Measurements from ENCODE around the gene SLCO3A1. TPM values are rescaled to one million over a fixed set of nuclear protein-coding genes. Genes with fewer than 3 reads are reported as not detected.
A peak's percentile ranks its signal among the peaks of the same experiment; 100 is the strongest.

SLCO3A1 gene
- total and polyA plus RNA-seq, 4 donors = 9.6 to 60.7 (median 34.4) TPM

- H3K27me3 ChIP-seq (ENCODE audit: control insufficient read depth in 1 of 2, insufficient read depth in 2 of 2, low read length in 1 of 2) = no peaks in the 10 kb centered on the region
- peak overlapping the region; percentile 45 to 94 for H3K27ac ChIP-seq (ENCODE audit: low read depth in 1 of 2, low read length in 2 of 2)
- H3K4me3 ChIP-seq (ENCODE audit: low read length in 2 of 2) = no peak overlapping the region
- WGBS, 2 donors = 51 to 52% methylated on average over 4 of the region's 4 CpGs
- ATAC-seq (ENCODE audit: low FRiP score) (no peak), DNase-seq (no peak)
- intact Hi-C loops (cut with DNase I) = no loop called here
- peaks cover 3% of the 10 kb centered on the region in 2 donors for H3K4me1 ChIP-seq (ENCODE audit: control insufficient read depth in 1 of 2, insufficient read depth in 2 of 2, low read length in 2 of 2)
- no peaks in the 10 kb centered on the region for H3K9me3 ChIP-seq (ENCODE audit: control insufficient read depth, low read length)
- H3K36me3 ChIP-seq (ENCODE audit: control insufficient read depth in 1 of 2, insufficient read depth in 2 of 2, low read length in 1 of 2) = no peaks in the 10 kb centered on the region
Measured at GRCh38 chr15:91936927-91937326, 83.4 kb downstream of the SLCO3A1 start.

GRCh38 chr15:91938136-91938535 lies 84.6 kb downstream of the SLCO3A1 start:
- Histone ChIP-seq H3K4me1 (ENCODE audit: control insufficient read depth in 1 of 2, insufficient read depth in 2 of 2, low read length in 2 of 2) (peaks cover 6 to 7% of the 10 kb centered on the region in 2 donors), H3K27me3 (ENCODE audit: control insufficient read depth in 1 of 2, insufficient read depth in 2 of 2, low read length in 1 of 2) (no peaks in the 10 kb centered on the region), H3K4me3 (ENCODE audit: low read length in 2 of 2) (no peak overlapping the region), H3K36me3 (ENCODE audit: control insufficient read depth in 1 of 2, insufficient read depth in 2 of 2, low read length in 1 of 2) (no peaks in the 10 kb centered on the region), H3K9me3 (ENCODE audit: control insufficient read depth, low read length) (no peaks in the 10 kb centered on the region), H3K27ac (ENCODE audit: low read depth in 1 of 2, low read length in 2 of 2) (no peak overlapping the region)
- 86 to 90% methylated on average over 3 of the region's 3 CpGs for whole genome bisulfite sequencing, 2 donors
- no peak for DNase-seq
- intact Hi-C loops (cut with DNase I) = no loop called here
- ATAC-seq (ENCODE audit: low FRiP score) = no peak

- no peaks in the 10 kb centered on the region for H3K9me3 ChIP-seq (ENCODE audit: control insufficient read depth, low read length)
- DNase-seq (peak in 1 of 2 donors; percentile 45), ATAC-seq (ENCODE audit: low FRiP score) (no peak)
- WGBS, 2 donors = 32 to 40% methylated on average over 8 of the region's 8 CpGs
- intact Hi-C loops (cut with DNase I) = no loop called here
- H3K4me1 ChIP-seq (ENCODE audit: control insufficient read depth in 1 of 2, insufficient read depth in 2 of 2, low read length in 2 of 2) = peaks cover 8 to 10% of the 10 kb centered on the region in 2 donors
- H3K27me3 ChIP-seq (ENCODE audit: control insufficient read depth in 1 of 2, insufficient read depth in 2 of 2, low read length in 1 of 2) = no peaks in the 10 kb centered on the region
- peak overlapping the region in 1 of 2 donors; percentile 39 for H3K27ac ChIP-seq (ENCODE audit: low read depth in 1 of 2, low read length in 2 of 2)
- H3K36me3 ChIP-seq (ENCODE audit: control insufficient read depth in 1 of 2, insufficient read depth in 2 of 2, low read length in 1 of 2) = no peaks in the 10 kb centered on the region
- no peak overlapping the region for H3K4me3 ChIP-seq (ENCODE audit: low read length in 2 of 2)
Measured at GRCh38 chr15:91939403-91939831, 85.9 kb downstream of the SLCO3A1 start.

- ATAC-seq (ENCODE audit: low FRiP score) = no peak
- H3K4me3 ChIP-seq (ENCODE audit: low read length in 2 of 2) = no peak overlapping the region
- H3K9me3 ChIP-seq (ENCODE audit: control insufficient read depth, low read length) = no peaks in the 10 kb centered on the region
- H3K27ac ChIP-seq (ENCODE audit: low read depth in 1 of 2, low read length in 2 of 2) = peak overlapping the region in 1 of 2 donors; percentile 39
- 66 to 69% methylated on average over 8 of the region's 8 CpGs for WGBS, 2 donors
- intact Hi-C loops (cut with DNase I) = no loop called here
- H3K4me1 ChIP-seq (ENCODE audit: control insufficient read depth in 1 of 2, insufficient read depth in 2 of 2, low read length in 2 of 2) = peaks cover 8 to 10% of the 10 kb centered on the region in 2 donors
- H3K36me3 ChIP-seq (ENCODE audit: control insufficient read depth in 1 of 2, insufficient read depth in 2 of 2, low read length in 1 of 2) = no peaks in the 10 kb centered on the region
- DNase-seq = no peak
- no peaks in the 10 kb centered on the region for H3K27me3 ChIP-seq (ENCODE audit: control insufficient read depth in 1 of 2, insufficient read depth in 2 of 2, low read length in 1 of 2)
Measured at GRCh38 chr15:91940496-91941381, 87.2 kb downstream of the SLCO3A1 start.

- Histone ChIP-seq H3K4me3 (ENCODE audit: low read length in 2 of 2) (no peak overlapping the region), H3K27ac (ENCODE audit: low read depth in 1 of 2, low read length in 2 of 2) (no peak overlapping the region), H3K4me1 (ENCODE audit: control insufficient read depth in 1 of 2, insufficient read depth in 2 of 2, low read length in 2 of 2) (peaks cover 5 to 7% of the 10 kb centered on the region in 2 donors), H3K9me3 (ENCODE audit: control insufficient read depth, low read length) (no peaks in the 10 kb centered on the region), H3K27me3 (ENCODE audit: control insufficient read depth in 1 of 2, insufficient read depth in 2 of 2, low read length in 1 of 2) (no peaks in the 10 kb centered on the region), H3K36me3 (ENCODE audit: control insufficient read depth in 1 of 2, insufficient read depth in 2 of 2, low read length in 1 of 2) (no peaks in the 10 kb centered on the region)
- DNase-seq = no peak
- ATAC-seq (ENCODE audit: low FRiP score) = no peak
- WGBS, 2 donors = 77 to 79% methylated on average over 9 of the region's 9 CpGs
- intact Hi-C loops (cut with DNase I) = no loop called here
Measured at GRCh38 chr15:91941871-91942658, 88.6 kb downstream of the SLCO3A1 start.

GRCh38 chr15:91942720-91943394 lies 89.3 kb downstream of the SLCO3A1 start:
- H3K4me3 ChIP-seq (ENCODE audit: low read length in 2 of 2) = no peak overlapping the region
- intact Hi-C loops (cut with DNase I) = no loop called here
- no peaks in the 10 kb centered on the region for H3K9me3 ChIP-seq (ENCODE audit: control insufficient read depth, low read length)
- no peaks in the 10 kb centered on the region for H3K36me3 ChIP-seq (ENCODE audit: control insufficient read depth in 1 of 2, insufficient read depth in 2 of 2, low read length in 1 of 2)
- DNase-seq = peak; percentile 84 to 91
- peaks cover 5 to 7% of the 10 kb centered on the region in 2 donors for H3K4me1 ChIP-seq (ENCODE audit: control insufficient read depth in 1 of 2, insufficient read depth in 2 of 2, low read length in 2 of 2)
- peak overlapping the region in 1 of 2 donors; percentile 28 for H3K27ac ChIP-seq (ENCODE audit: low read depth in 1 of 2, low read length in 2 of 2)
- peak; percentile 93 for ATAC-seq (ENCODE audit: low FRiP score)
- 42 to 45% methylated on average over 9 of the region's 9 CpGs for WGBS, 2 donors
- no peaks in the 10 kb centered on the region for H3K27me3 ChIP-seq (ENCODE audit: control insufficient read depth in 1 of 2, insufficient read depth in 2 of 2, low read length in 1 of 2)

GRCh38 chr15:91944331-91944730 lies 90.8 kb downstream of the SLCO3A1 start:
- Histone ChIP-seq H3K27ac (ENCODE audit: low read depth in 1 of 2, low read length in 2 of 2) (no peak overlapping the region), H3K4me1 (ENCODE audit: control insufficient read depth in 1 of 2, insufficient read depth in 2 of 2, low read length in 2 of 2) (peaks cover 5 to 7% of the 10 kb centered on the region in 2 donors), H3K9me3 (ENCODE audit: control insufficient read depth, low read length) (no peaks in the 10 kb centered on the region), H3K36me3 (ENCODE audit: control insufficient read depth in 1 of 2, insufficient read depth in 2 of 2, low read length in 1 of 2) (no peaks in the 10 kb centered on the region), H3K4me3 (ENCODE audit: low read length in 2 of 2) (no peak overlapping the region), H3K27me3 (ENCODE audit: control insufficient read depth in 1 of 2, insufficient read depth in 2 of 2, low read length in 1 of 2) (no peaks in the 10 kb centered on the region)
- no peak for ATAC-seq (ENCODE audit: low FRiP score)
- DNase-seq = no peak
- 26 to 39% methylated on average over 6 of the region's 6 CpGs for WGBS, 2 donors
- intact Hi-C loops (cut with DNase I) = no loop called here

- H3K27me3 ChIP-seq (ENCODE audit: control insufficient read depth in 1 of 2, insufficient read depth in 2 of 2, low read length in 1 of 2) = no peaks in the 10 kb centered on the region
- no peak overlapping the region for H3K4me3 ChIP-seq (ENCODE audit: low read length in 2 of 2)
- intact Hi-C loops (cut with DNase I) = no loop called here
- WGBS, 2 donors = 86 to 88% methylated on average over 6 of the region's 6 CpGs
- ATAC-seq (ENCODE audit: low FRiP score) (no peak), DNase-seq (no peak)
- no peak overlapping the region for H3K27ac ChIP-seq (ENCODE audit: low read depth in 1 of 2, low read length in 2 of 2)
- H3K9me3 ChIP-seq (ENCODE audit: control insufficient read depth, low read length) = no peaks in the 10 kb centered on the region
- H3K4me1 ChIP-seq (ENCODE audit: control insufficient read depth in 1 of 2, insufficient read depth in 2 of 2, low read length in 2 of 2) = peaks cover 5 to 7% of the 10 kb centered on the region in 2 donors
- no peaks in the 10 kb centered on the region for H3K36me3 ChIP-seq (ENCODE audit: control insufficient read depth in 1 of 2, insufficient read depth in 2 of 2, low read length in 1 of 2)
Measured at GRCh38 chr15:91945385-91945784, 91.9 kb downstream of the SLCO3A1 start.

All from aorta (tissue), 5 donors.